ENCODE results near the gene MSL3B.

GRCh38 chr2:233821196-233821595 is 47.0 kb downstream of the MSL3B start:
- TF ChIP-seq POLR2AphosphoS5 (IDR thresholded peaks at IDR 0.05; ENCODE audit: low read depth, low read length) = no peak
- TF ChIP-seq TAF1 (IDR thresholded peaks at IDR 0.05; ENCODE audit: low read depth, low read length) = no peak

Data from GM12891 (cell line).